ENCODE measurements around the gene NEUROD4. TPM values are rescaled to one million over a fixed set of nuclear protein-coding genes. Genes with fewer than 3 reads are reported as not detected.

NEUROD4 gene
- polyA plus RNA-seq, 1 donor (not counting 4 experiments of a cell fraction or from before 2014, with no cell fraction given) = not detected

- Histone ChIP-seq H2AFZ (ENCODE audit: control insufficient read depth, low read length) (no peak overlapping the region), H3K36me3 (ENCODE audit: control insufficient read depth in 2 of 2, extremely low read depth in 1 of 2, insufficient read depth in 2 of 2, low read length in 2 of 2) (no peaks in the 10 kb centered on the region), H3K9ac (ENCODE audit: control insufficient read depth, extremely low read depth, insufficient read depth, low read length) (no peak overlapping the region), H3K27me3 (ENCODE audit: control insufficient read depth, extremely low read depth, insufficient read depth, low read length) (no peaks in the 10 kb centered on the region), H3K4me3 (ENCODE audit: control insufficient read depth in 2 of 3, extremely low read depth in 1 of 3, insufficient read depth in 2 of 3, low read depth in 1 of 3, low read length in 3 of 3) (no peak overlapping the region), H3K4me2 (ENCODE audit: control insufficient read depth, extremely low read depth, insufficient read depth, low read depth, low read length) (no peak overlapping the region), H3K4me1 (ENCODE audit: control insufficient read depth, extremely low read depth, insufficient read depth, low read length) (no peaks in the 10 kb centered on the region), H4K20me1 (ENCODE audit: control insufficient read depth, extremely low read depth, insufficient read depth, low read length) (no peaks in the 10 kb centered on the region), H3K9me3 (ENCODE audit: control insufficient read depth, low read depth, low read length) (no peaks in the 10 kb centered on the region), H3K9me1 (ENCODE audit: control insufficient read depth, extremely low read depth, insufficient read depth, low read length) (no peaks in the 10 kb centered on the region), H3K79me2 (ENCODE audit: control insufficient read depth, insufficient read depth, low read length) (no peaks in the 10 kb centered on the region), H3K27ac (ENCODE audit: control insufficient read depth, insufficient read depth, low read length) (no peak overlapping the region)
- DNase-seq (ENCODE audit: low read depth, low spot score) (no peak), FAIRE-seq (no peak)
- dilution Hi-C loops (cut with MboI; ENCODE audit: extremely low pct_ligation_motif_present, low sequenced_read_pairs) = no loop called here
- TF ChIP-seq EZH2 (IDR thresholded peaks at IDR 0.05; ENCODE audit: low read length) (no peak), CTCF (optimal IDR thresholded peaks at IDR 0.05 in 1 of 3, IDR thresholded peaks at IDR 0.05 in 1 of 3, conservative IDR thresholded peaks at IDR 0.05 in 1 of 3; ENCODE audit: extremely low read depth in 1 of 3, insufficient read depth in 2 of 3, low read length in 3 of 3) (no peak)
Observed at GRCh38 chr12:55074806-55075205, 55.0 kb downstream of the NEUROD4 start.

Other genes starting within 250 kb of the NEUROD4 start
- gene MUCL1, start 165.5 kb upstream of the NEUROD4 start, polyA plus RNA-seq = 1.1 to 2.9 TPM (median 1.4 TPM) in 3 replicates
- 0.08 TPM in 1 of 3 replicates, not detected in the others for gene TESPA1, start 35.2 kb upstream of the NEUROD4 start, polyA plus RNA-seq
- gene OR9K2, start 106.4 kb downstream of the NEUROD4 start, polyA plus RNA-seq = not detected in 3 replicates
- gene OR10A7, start 201.1 kb downstream of the NEUROD4 start, polyA plus RNA-seq = not detected in 3 replicates
- gene OR6C74, start 224.6 kb downstream of the NEUROD4 start, polyA plus RNA-seq = not detected in 3 replicates